Astrocyte (in vitro differentiated cells and primary cell): Measurements from ENCODE around the gene TLR9. TPM values are rescaled to one million over a fixed set of nuclear protein-coding genes. Genes with fewer than 3 reads are reported as not detected.
"Not testable (repeated sequence)": the region's sequence is repeated elsewhere in the genome, so short reads cannot be mapped to it uniquely, and the experiment has no call there.

ENCODE experiments used
- DNase-seq: peaks from one replicate; pipeline ENCODE4 v3.0.0-alpha.2; 2010; ENCODE audit warnings: low read depth
- FAIRE-seq: peaks from 2 replicates; lab custom pipeline; 2011; peaks lifted over from hg19 to GRCh38; lab: Jason Lieb, UNC
- H2AFZ ChIP-seq: 2 replicates; pipeline ENCODE4 v1.6.0; 2012; ENCODE audit warnings: low read depth, low read length, inconsistent platforms
- H3K27ac ChIP-seq: 2 replicates; pipeline ENCODE4 v1.5.1; 2011; ENCODE audit warnings: low read depth, low read length, inconsistent platforms
- H3K27me3 ChIP-seq: 2 replicates; pipeline ENCODE4 v1.6.0; 2011; ENCODE audit warnings: low read length, inconsistent platforms; ENCODE audit not compliant: insufficient read depth
- H3K36me3 ChIP-seq: 2 replicates; pipeline ENCODE4 v1.5.1; 2011; ENCODE audit warnings: low read length, inconsistent platforms; ENCODE audit not compliant: insufficient read depth
- H3K4me1 ChIP-seq: 2 replicates; pipeline ENCODE4 v1.5.1; 2011; ENCODE audit warnings: low read length, inconsistent platforms; ENCODE audit not compliant: insufficient read depth
- H3K4me2 ChIP-seq: 2 replicates; pipeline ENCODE4 v1.6.0; 2012; ENCODE audit warnings: low read length, inconsistent platforms
- H3K4me3 ChIP-seq: 2 replicates; pipeline ENCODE4 v1.5.1; 2011; ENCODE audit warnings: low read depth, mild to moderate bottlenecking, low read length, inconsistent platforms; ENCODE audit not compliant: insufficient read depth
- H3K79me2 ChIP-seq: 2 replicates; pipeline ENCODE4 v1.6.0; 2012; ENCODE audit warnings: mild to moderate bottlenecking, low read length, inconsistent platforms; ENCODE audit not compliant: insufficient read depth
- H3K9ac ChIP-seq: 2 replicates; pipeline ENCODE4 v1.6.0; 2012; ENCODE audit warnings: mild to moderate bottlenecking, low read length, inconsistent platforms
- H3K9me3 ChIP-seq: 2 replicates; pipeline ENCODE4 v1.5.1; 2012; ENCODE audit warnings: low read depth, mild to moderate bottlenecking, low read length, inconsistent platforms; ENCODE audit not compliant: insufficient read depth
- H4K20me1 ChIP-seq: 2 replicates; pipeline ENCODE4 v1.6.0; 2012; ENCODE audit warnings: low read length, inconsistent platforms; ENCODE audit not compliant: insufficient read depth
- H3K27ac Mint-ChIP-seq: one replicate; pipeline ENCODE4 v1.8.0; 2021; ENCODE audit warnings: mild to moderate bottlenecking, mixed read lengths; ENCODE audit not compliant: unreplicated experiment
- H3K27me3 Mint-ChIP-seq: one replicate; pipeline ENCODE4 v1.8.0; 2021; ENCODE audit warnings: low read depth, mixed read lengths; ENCODE audit not compliant: unreplicated experiment
- H3K36me3 Mint-ChIP-seq: one replicate; pipeline ENCODE4 v1.8.0; 2021; ENCODE audit warnings: low read depth, mixed read lengths; ENCODE audit not compliant: unreplicated experiment
- H3K4me1 Mint-ChIP-seq: one replicate; pipeline ENCODE4 v1.8.0; 2021; ENCODE audit warnings: low read depth, mixed read lengths; ENCODE audit not compliant: unreplicated experiment
- H3K4me3 Mint-ChIP-seq: one replicate; pipeline ENCODE4 v1.8.0; 2021; ENCODE audit warnings: mild to moderate bottlenecking, moderate library complexity, mixed read lengths; ENCODE audit not compliant: unreplicated experiment
- H3K9me3 Mint-ChIP-seq: one replicate; pipeline ENCODE4 v1.8.0; 2021; ENCODE audit warnings: mild to moderate bottlenecking, mixed read lengths; ENCODE audit not compliant: unreplicated experiment
- EZH2 ChIP-seq: IDR thresholded peaks from 2 replicates; pipeline ENCODE4 v1.6.1; 2012; ENCODE audit warnings: mild to moderate bottlenecking, low read length, inconsistent platforms; ENCODE audit not compliant: insufficient read depth
- total RNA-seq: library from RNA; stranded (reverse); gene quantifications from 2 replicates; pipeline ENCODE4 v1.2.1, GENCODE V29; 2021
- TF ChIP-seq, protein P1 (sequence below): IDR thresholded peaks from 2 replicates; pipeline ENCODE4 v1.5.1; 2011; ENCODE audit warnings: low read depth, mild to moderate bottlenecking, inconsistent platforms, low read length, moderate library complexity; ENCODE audit not compliant: insufficient read depth

Gene TLR9
- total RNA-seq, 1 donor from 2014 or later, result 0.25 TPM

DNA sequence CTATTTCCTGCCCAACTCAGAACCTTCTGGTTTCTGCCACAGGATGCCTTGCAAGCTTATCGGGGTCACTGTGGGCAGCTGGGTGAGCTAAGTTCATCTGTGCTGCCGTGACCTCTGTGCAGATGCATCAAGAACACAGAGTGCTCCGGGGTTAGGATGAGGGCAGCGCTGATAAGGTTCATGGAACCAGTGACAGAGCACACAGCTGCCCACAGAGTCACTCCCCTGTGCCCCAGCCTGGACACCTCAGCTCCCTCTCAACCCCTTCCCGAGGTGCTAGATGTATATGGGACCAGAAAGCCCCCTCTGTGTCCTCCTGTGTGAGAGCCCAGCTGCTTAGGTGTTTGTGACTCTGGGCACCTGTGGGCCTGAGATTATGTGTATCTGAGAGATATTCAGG is 43.2 kb downstream of the TLR9 start:
- no peak for TF ChIP-seq EZH2
- TF ChIP-seq, protein P1, sequence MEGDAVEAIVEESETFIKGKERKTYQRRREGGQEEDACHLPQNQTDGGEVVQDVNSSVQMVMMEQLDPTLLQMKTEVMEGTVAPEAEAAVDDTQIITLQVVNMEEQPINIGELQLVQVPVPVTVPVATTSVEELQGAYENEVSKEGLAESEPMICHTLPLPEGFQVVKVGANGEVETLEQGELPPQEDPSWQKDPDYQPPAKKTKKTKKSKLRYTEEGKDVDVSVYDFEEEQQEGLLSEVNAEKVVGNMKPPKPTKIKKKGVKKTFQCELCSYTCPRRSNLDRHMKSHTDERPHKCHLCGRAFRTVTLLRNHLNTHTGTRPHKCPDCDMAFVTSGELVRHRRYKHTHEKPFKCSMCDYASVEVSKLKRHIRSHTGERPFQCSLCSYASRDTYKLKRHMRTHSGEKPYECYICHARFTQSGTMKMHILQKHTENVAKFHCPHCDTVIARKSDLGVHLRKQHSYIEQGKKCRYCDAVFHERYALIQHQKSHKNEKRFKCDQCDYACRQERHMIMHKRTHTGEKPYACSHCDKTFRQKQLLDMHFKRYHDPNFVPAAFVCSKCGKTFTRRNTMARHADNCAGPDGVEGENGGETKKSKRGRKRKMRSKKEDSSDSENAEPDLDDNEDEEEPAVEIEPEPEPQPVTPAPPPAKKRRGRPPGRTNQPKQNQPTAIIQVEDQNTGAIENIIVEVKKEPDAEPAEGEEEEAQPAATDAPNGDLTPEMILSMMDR, result no peak
- H3K4me2 ChIP-seq, result no peak overlapping the region
- no peak overlapping the region for H3K9ac ChIP-seq
- H3K4me1 ChIP-seq, result no peaks in the 10 kb centered on the region
- H3K4me3 ChIP-seq, result no peak overlapping the region
- no peak overlapping the region for H3K27ac ChIP-seq
- no peak overlapping the region for H3K4me3 Mint-ChIP-seq
- peaks cover 1% of the 10 kb centered on the region for H3K4me1 Mint-ChIP-seq
- no peaks in the 10 kb centered on the region for H3K36me3 Mint-ChIP-seq
- FAIRE-seq, result no peak
- H3K36me3 ChIP-seq, result no peaks in the 10 kb centered on the region
- H4K20me1 ChIP-seq, result no peaks in the 10 kb centered on the region
- H3K9me3 Mint-ChIP-seq, result peaks cover 6% of the 10 kb centered on the region
- no peak for DNase-seq
- peaks cover 25% of the 10 kb centered on the region for H3K27me3 Mint-ChIP-seq
- H3K9me3 ChIP-seq, result no peaks in the 10 kb centered on the region
- no peaks in the 10 kb centered on the region for H3K27me3 ChIP-seq
- H2AFZ ChIP-seq, result no peak overlapping the region
- H3K79me2 ChIP-seq, result no peaks in the 10 kb centered on the region
- H3K27ac Mint-ChIP-seq, result no peak overlapping the region

DNA sequence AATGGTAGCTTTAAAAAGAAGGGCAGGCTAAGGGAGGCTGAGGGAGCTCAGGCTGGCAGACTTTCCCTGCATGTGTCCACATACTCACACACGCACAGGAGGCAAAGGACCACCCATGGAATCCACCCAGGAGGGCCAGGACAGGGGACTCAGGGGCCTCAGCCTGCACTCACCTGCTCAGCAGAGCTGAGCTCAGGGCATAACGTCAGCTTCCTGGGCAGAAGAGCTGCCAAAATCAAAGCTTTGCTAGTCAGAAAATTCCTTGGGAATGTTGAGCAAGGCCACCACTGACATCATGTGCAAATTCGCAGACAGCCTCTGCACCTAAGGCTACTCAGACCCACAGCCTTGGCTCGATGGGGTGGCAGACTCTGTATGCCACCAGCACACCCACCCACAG is 43.9 kb downstream of the TLR9 start:
- H3K27me3 Mint-ChIP-seq, result peaks cover 25% of the 10 kb centered on the region
- H3K4me1 Mint-ChIP-seq, result peaks cover 1% of the 10 kb centered on the region
- peaks cover 3% of the 10 kb centered on the region for H3K9me3 Mint-ChIP-seq
- Histone ChIP-seq H4K20me1 (no peaks in the 10 kb centered on the region), H3K79me2 (no peaks in the 10 kb centered on the region), H2AFZ (no peak overlapping the region), H3K4me3 (no peak overlapping the region), H3K9ac (no peak overlapping the region), H3K4me2 (no peak overlapping the region), H3K4me1 (no peaks in the 10 kb centered on the region), H3K36me3 (no peaks in the 10 kb centered on the region), H3K9me3 (no peaks in the 10 kb centered on the region), H3K27ac (no peak overlapping the region), H3K27me3 (no peaks in the 10 kb centered on the region)
- DNase-seq, result peak; percentile 60
- H3K27ac Mint-ChIP-seq, result no peak overlapping the region
- H3K4me3 Mint-ChIP-seq, result no peak overlapping the region
- no peak for FAIRE-seq
- no peaks in the 10 kb centered on the region for H3K36me3 Mint-ChIP-seq
- TF ChIP-seq, protein P1, result no peak
- TF ChIP-seq EZH2, result no peak

DNA sequence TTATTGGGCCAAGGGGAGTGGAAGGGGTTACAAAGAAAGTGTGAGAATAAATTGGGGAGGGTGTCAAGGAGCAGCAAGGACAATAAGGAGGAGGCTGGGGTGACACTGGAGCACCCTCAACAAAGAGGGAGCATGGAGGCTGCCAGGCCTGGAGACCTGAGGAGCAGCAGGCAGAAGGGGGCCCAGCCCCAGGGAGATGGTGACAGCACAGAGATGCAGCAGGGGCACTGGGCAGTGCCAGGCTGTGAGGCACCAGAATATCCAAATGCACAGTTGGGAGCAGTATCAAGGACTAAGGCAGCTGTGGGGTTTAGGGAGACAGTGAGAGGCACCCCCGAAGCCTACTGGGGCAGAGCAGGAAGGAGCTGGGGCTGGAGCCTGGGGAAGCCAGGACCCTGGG is 46.9 kb downstream of the TLR9 start:
- Mint-ChIP-seq H3K9me3 (peaks cover 1% of the 10 kb centered on the region), H3K4me1 (peaks cover 1% of the 10 kb centered on the region), H3K27me3 (peaks cover 33% of the 10 kb centered on the region), H3K4me3 (no peak overlapping the region), H3K36me3 (peaks cover 2% of the 10 kb centered on the region), H3K27ac (no peak overlapping the region)
- Histone ChIP-seq H2AFZ (no peak overlapping the region), H3K36me3 (no peaks in the 10 kb centered on the region), H3K4me1 (no peaks in the 10 kb centered on the region), H3K9ac (no peak overlapping the region), H3K9me3 (no peaks in the 10 kb centered on the region), H3K4me2 (no peak overlapping the region), H3K27ac (no peak overlapping the region), H4K20me1 (no peaks in the 10 kb centered on the region), H3K4me3 (no peak overlapping the region), H3K79me2 (no peaks in the 10 kb centered on the region), H3K27me3 (no peaks in the 10 kb centered on the region)
- no peak for FAIRE-seq
- TF ChIP-seq EZH2, result no peak
- TF ChIP-seq, protein P1, result no peak
- no peak for DNase-seq

DNA sequence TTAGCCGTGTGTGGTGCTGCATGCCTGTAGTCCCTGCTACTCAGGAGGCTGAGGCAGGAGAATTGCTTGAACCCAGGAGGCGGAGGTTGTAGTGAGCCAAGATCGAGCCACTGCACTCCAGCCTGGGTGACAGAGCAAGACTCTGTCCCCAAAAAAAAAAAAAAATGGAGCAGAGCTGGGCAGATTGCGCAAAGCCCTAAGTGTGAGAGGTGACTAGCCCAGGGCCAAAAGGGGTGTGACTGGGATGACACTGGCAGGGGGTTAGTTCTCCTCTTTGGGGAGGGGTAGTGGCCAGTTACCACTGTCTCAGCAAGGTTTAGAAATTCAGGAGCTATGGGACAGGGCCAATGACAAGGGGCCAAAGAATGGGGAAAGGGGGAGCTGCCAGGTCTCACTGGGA is 47.3 kb downstream of the TLR9 start:
- DNase-seq, H4K20me1 ChIP-seq, H3K4me1 Mint-ChIP-seq, FAIRE-seq, H3K4me3 Mint-ChIP-seq, H3K4me3 ChIP-seq, H3K27ac Mint-ChIP-seq, H3K36me3 ChIP-seq, H3K9me3 Mint-ChIP-seq, H3K36me3 Mint-ChIP-seq, H3K4me1 ChIP-seq, H3K9me3 ChIP-seq, H3K27me3 ChIP-seq, H3K9ac ChIP-seq, H2AFZ ChIP-seq, H3K79me2 ChIP-seq, H3K4me2 ChIP-seq, H3K27ac ChIP-seq: not testable (repeated sequence)
- peaks cover 33% of the 10 kb centered on the region for H3K27me3 Mint-ChIP-seq
